H9 (cell line): Measurements from ENCODE around the gene SMARCAL1. TPM values are rescaled to one million over a fixed set of nuclear protein-coding genes. Genes with fewer than 3 reads are reported as not detected.

Source experiments
- DNase-seq: peaks from one replicate; pipeline ENCODE4 v3.0.0-alpha.2; 2017
- H2AFZ ChIP-seq: one replicate; pipeline ENCODE4 v1.6.1; 2013; ENCODE audit warnings: mild to moderate bottlenecking, low read length, control low read depth, moderate library complexity
- H2AK5ac ChIP-seq: 2 replicates; pipeline ENCODE4 v1.6.1; 2013; ENCODE audit warnings: low read length, control low read depth, mixed read lengths; ENCODE audit not compliant: insufficient read length
- H2BK120ac ChIP-seq: one replicate; pipeline ENCODE4 v1.6.1; 2013; ENCODE audit warnings: low read depth, mild to moderate bottlenecking, low read length, control low read depth, inconsistent platforms; ENCODE audit not compliant: poor library complexity, severe bottlenecking
- H2BK12ac ChIP-seq: 2 replicates; pipeline ENCODE4 v1.6.1; 2013; ENCODE audit warnings: low read length, control low read depth, mixed read lengths, low read depth; ENCODE audit not compliant: insufficient read length
- H2BK15ac ChIP-seq: 2 replicates; pipeline ENCODE4 v1.6.1; 2013; ENCODE audit warnings: low read depth, low read length, control low read depth
- H2BK20ac ChIP-seq: one replicate; pipeline ENCODE4 v1.6.1; 2013; ENCODE audit warnings: low read depth, mild to moderate bottlenecking, low read length, control low read depth, inconsistent platforms; ENCODE audit not compliant: poor library complexity, severe bottlenecking
- H2BK5ac ChIP-seq: 2 replicates; pipeline ENCODE4 v1.6.1; 2013; ENCODE audit warnings: low read length, control low read depth, mixed read lengths; ENCODE audit not compliant: insufficient read length
- H3K14ac ChIP-seq: 2 replicates; pipeline ENCODE4 v1.6.1; 2013; ENCODE audit warnings: low read length, control low read depth; ENCODE audit not compliant: insufficient read depth
- H3K18ac ChIP-seq: 2 replicates; pipeline ENCODE4 v1.6.1; 2013; ENCODE audit warnings: low read depth, mild to moderate bottlenecking, mixed read lengths, low read length, control low read depth; ENCODE audit not compliant: insufficient read length
- H3K23ac ChIP-seq: 2 replicates; pipeline ENCODE4 v1.6.1; 2013; ENCODE audit warnings: low read length, control low read depth, mixed read lengths, low read depth; ENCODE audit not compliant: insufficient read length
- H3K23me2 ChIP-seq: 2 replicates; pipeline ENCODE4 v1.6.1; 2013; ENCODE audit warnings: low read depth, mild to moderate bottlenecking, mixed read lengths, low read length, control low read depth; ENCODE audit not compliant: insufficient read length, poor library complexity, severe bottlenecking
- H3K27ac ChIP-seq: 2 replicates; pipeline ENCODE4 v1.5.1; 2013; ENCODE audit warnings: low read length, control low read depth, mixed read lengths, low read depth; ENCODE audit not compliant: insufficient read length
- H3K27me3 ChIP-seq: 2 replicates; pipeline ENCODE4 v1.6.1; 2013; ENCODE audit warnings: low read length, control low read depth, inconsistent platforms; ENCODE audit not compliant: insufficient read depth
- H3K4ac ChIP-seq: 2 replicates; pipeline ENCODE4 v1.6.1; 2013; ENCODE audit warnings: low read depth, mild to moderate bottlenecking, control low read depth, inconsistent platforms, low read length, moderate library complexity
- H3K4me1 ChIP-seq: 2 replicates; pipeline ENCODE4 v1.6.1; 2013; ENCODE audit warnings: low read length, control low read depth, inconsistent platforms; ENCODE audit not compliant: insufficient read depth
- H3K4me2 ChIP-seq: 2 replicates; pipeline ENCODE4 v1.6.1; 2013; ENCODE audit warnings: low read length, control low read depth, mixed read lengths; ENCODE audit not compliant: insufficient read length, insufficient read depth
- H3K56ac ChIP-seq: 2 replicates; pipeline ENCODE4 v1.6.1; 2013; ENCODE audit warnings: low read depth, mild to moderate bottlenecking, mixed read lengths, low read length, control low read depth; ENCODE audit not compliant: insufficient read length
- H3K79me1 ChIP-seq: 2 replicates; pipeline ENCODE4 v1.6.1; 2013; ENCODE audit warnings: low read depth, mild to moderate bottlenecking, moderate library complexity, low read length, control low read depth, inconsistent platforms; ENCODE audit not compliant: insufficient read depth, poor library complexity, severe bottlenecking
- H3K79me2 ChIP-seq: 2 replicates; pipeline ENCODE4 v1.6.1; 2013; ENCODE audit warnings: low read length, control low read depth, inconsistent platforms; ENCODE audit not compliant: insufficient read depth
- H3K9ac ChIP-seq: 2 replicates; pipeline ENCODE4 v1.6.1; 2013; ENCODE audit warnings: low read length, control low read depth, mixed read lengths; ENCODE audit not compliant: insufficient read length; ENCODE audit errors: extremely low read depth
- H3K9me3 ChIP-seq: one replicate; pipeline ENCODE4 v1.6.1; 2013; ENCODE audit warnings: low read depth, low read length, inconsistent platforms; ENCODE audit not compliant: control insufficient read depth
- H3T11ph ChIP-seq: one replicate; pipeline ENCODE4 v1.6.1; 2013; ENCODE audit warnings: mild to moderate bottlenecking, low read length, control low read depth, inconsistent platforms
- H4K20me1 ChIP-seq: one replicate; pipeline ENCODE4 v1.6.1; 2013; ENCODE audit not compliant: control insufficient read depth, insufficient read length, insufficient read depth
- H4K5ac ChIP-seq: 2 replicates; pipeline ENCODE4 v1.6.1; 2013; ENCODE audit warnings: low read depth, mild to moderate bottlenecking, mixed read lengths, low read length, control low read depth; ENCODE audit not compliant: insufficient read length
- H4K8ac ChIP-seq: replicated peaks from 2 replicates; pipeline ENCODE4 v1.6.1; 2013; ENCODE audit warnings: low read length, control low read depth, mixed read lengths, low read depth; ENCODE audit not compliant: insufficient read length
- H4K91ac ChIP-seq: 2 replicates; pipeline ENCODE4 v1.6.1; 2013; ENCODE audit warnings: low read depth, mild to moderate bottlenecking, moderate library complexity, mixed read lengths, low read length, control low read depth; ENCODE audit not compliant: insufficient read length
- H3K27ac Mint-ChIP-seq, 3 experiments: 2 replicates in 2 of 3; 3 replicates in 1 of 3; pipeline ENCODE4 v1.8.0; 2020 to 2021; ENCODE audit warnings: mixed read lengths in 3 of 3, mild to moderate bottlenecking in 1 of 3, moderate library complexity in 1 of 3
- H3K27me3 Mint-ChIP-seq: 2 replicates; pipeline ENCODE4 v1.8.0; 2021; ENCODE audit warnings: low read depth, mild to moderate bottlenecking, moderate library complexity, mixed read lengths
- H3K36me3 Mint-ChIP-seq, 3 experiments: 2 replicates in 2 of 3; 3 replicates in 1 of 3; pipeline ENCODE4 v1.8.0; 2020 to 2021; ENCODE audit warnings: low read depth in 3 of 3, mixed read lengths in 3 of 3; ENCODE audit not compliant: insufficient read depth in 1 of 3
- H3K4me1 Mint-ChIP-seq, 2 experiments: 2 replicates each; pipeline ENCODE4 v1.8.0; 2020; ENCODE audit warnings: mixed read lengths in 2 of 2
- H3K4me3 Mint-ChIP-seq, 2 experiments: 2 replicates in 1 of 2; 3 replicates in 1 of 2; pipeline ENCODE4 v1.8.0; 2020 to 2021; ENCODE audit warnings: mild to moderate bottlenecking in 2 of 2, mixed read lengths in 2 of 2, moderate library complexity in 1 of 2
- H3K9me3 Mint-ChIP-seq, 2 experiments: 2 replicates in 1 of 2; 3 replicates in 1 of 2; pipeline ENCODE4 v1.8.0; 2020; ENCODE audit warnings: mild to moderate bottlenecking in 2 of 2, mixed read lengths in 2 of 2, moderate library complexity in 1 of 2
- CTCF ChIP-seq: fragments of 200-600 bp; sonication (generic); conservative IDR thresholded peaks from 3 replicates; pipeline ENCODE4 v1.8.0; 2021; ENCODE audit warnings: antibody characterized with exemption, mild to moderate bottlenecking
- WGBS: extraction: QIAGEN DNeasy Blood & Tissue Kit; methylation state at CpG from one replicate; pipeline ENCODE4 v1.1.7; 2013; ENCODE audit warnings: missing lambda C conversion rate, low lambda C conversion rate, mixed read lengths; ENCODE audit not compliant: insufficient read length; ENCODE audit errors: extremely low coverage; 5-methylcytosine and 5-hydroxymethylcytosine counted together
- total RNA-seq: library from RNA; stranded (reverse); gene quantifications from 2 replicates; pipeline ENCODE4 v1.2.1, GENCODE V29; 2021

SMARCAL1 gene
- total RNA-seq, 1 experiment from 2014 or later, result 16.5 TPM

GRCh38 chr2:216504376-216504762, 92.1 kb downstream of the SMARCAL1 start:
- TF ChIP-seq CTCF, result no peak
- Histone ChIP-seq H3K23ac (no peak overlapping the region), H2AFZ (no peak overlapping the region), H4K91ac (no peak overlapping the region), H4K5ac (no peak overlapping the region), H3K4me1 (peaks cover 3% of the 10 kb centered on the region; the same call in 1 of the 2 replicates), H3K79me1 (peaks cover 6% of the 10 kb centered on the region), H2BK120ac (no peak overlapping the region), H3T11ph (no peak overlapping the region), H2BK20ac (no peak overlapping the region), H3K4ac (no peak overlapping the region), H2BK5ac (no peak overlapping the region), H3K9me3 (no peaks in the 10 kb centered on the region), H4K20me1 (no peaks in the 10 kb centered on the region), H3K79me2 (peaks cover 8% of the 10 kb centered on the region; the same call in 1 of the 2 replicates), H3K23me2 (peaks cover 7% of the 10 kb centered on the region), H3K9ac (no peak overlapping the region), H2BK15ac (no peak overlapping the region), H3K18ac (no peak overlapping the region), H3K14ac (no peak overlapping the region), H4K8ac (no peak overlapping the region), H3K4me2 (no peak overlapping the region), H2AK5ac (no peak overlapping the region), H3K27me3 (no peaks in the 10 kb centered on the region), H2BK12ac (no peak overlapping the region), H3K56ac (no peak overlapping the region), H3K27ac (peak overlapping the region; percentile 21)
- no peak for DNase-seq
- peaks cover 73 to 78% (median 74%) of the 10 kb centered on the region in 3 experiments for H3K36me3 Mint-ChIP-seq
- no peak overlapping the region for H3K4me3 Mint-ChIP-seq
- H3K27ac Mint-ChIP-seq, result peak overlapping the region in 1 of 3 experiments; percentile 83; a peak in 4 of 7 replicates
- peaks cover 37 to 39% of the 10 kb centered on the region in 2 experiments for H3K4me1 Mint-ChIP-seq
- 0 out of 5 replicates have a peak, but pooled peaks cover 0 to 1% of the 10 kb centered on the region in 2 experiments for H3K9me3 Mint-ChIP-seq
- WGBS, result no CpG with 5 or more reads among the region's 1 CpG
- H3K27me3 Mint-ChIP-seq, result peaks cover 2% of the 10 kb centered on the region
